Activated CD4-positive, alpha-beta T cell treated with anti-CD3 and anti-CD28 coated beads, Interleukin-2, amount 50 U/mL, for 1 hour (primary cell): ENCODE data around the gene SELENOI.
"Not testable (repeated sequence)": the region's sequence is repeated elsewhere in the genome, so short reads cannot be mapped to it uniquely, and the experiment has no call there.

Source experiments
- DNase-seq: peaks from one replicate; pipeline ENCODE4 v3.0.0-alpha.2; 2020

Gene SELENOI

GRCh38 chr2:26345545-26346453, at the start of gene SELENOI:
TSS of gene SELENOI (plus strand) at chr2:26346143. CDS start at chr2:26346233, 90 bp downstream.
- DNase-seq = peak; percentile 99

GRCh38 chr2:26297061-26297460, 48.9 kb upstream of the SELENOI start:
- DNase-seq = no peak

GRCh38 chr2:26298286-26298637, 47.7 kb upstream of the SELENOI start:
- DNase-seq = no peak

GRCh38 chr2:26298638-26299393, 47.1 kb upstream of the SELENOI start:
- peak; percentile 20 for DNase-seq

- no peak for DNase-seq
Observed at GRCh38 chr2:26299471-26300101, 46.4 kb upstream of the SELENOI start.

- DNase-seq = no peak
Observed at GRCh38 chr2:26300234-26300925, 45.6 kb upstream of the SELENOI start.

GRCh38 chr2:26302846-26303245, 43.1 kb upstream of the SELENOI start:
- no peak for DNase-seq

- not testable (repeated sequence) for DNase-seq
Observed at GRCh38 chr2:26305094-26305493, 40.8 kb upstream of the SELENOI start.

- no peak for DNase-seq
Observed at GRCh38 chr2:26305540-26305939, 40.4 kb upstream of the SELENOI start.

GRCh38 chr2:26309921-26310320, 36.0 kb upstream of the SELENOI start:
- no peak for DNase-seq

GRCh38 chr2:26312471-26312870, 33.5 kb upstream of the SELENOI start:
- no peak for DNase-seq

GRCh38 chr2:26313446-26313845, 32.5 kb upstream of the SELENOI start:
- no peak for DNase-seq

- DNase-seq = no peak
Observed at GRCh38 chr2:26314243-26314642, 31.7 kb upstream of the SELENOI start.

- DNase-seq = no peak
Observed at GRCh38 chr2:26316041-26316440, 29.9 kb upstream of the SELENOI start.

GRCh38 chr2:26316845-26317244, 29.1 kb upstream of the SELENOI start:
- DNase-seq = no peak

- DNase-seq = no peak
Observed at GRCh38 chr2:26317377-26318105, 28.4 kb upstream of the SELENOI start.

- no peak for DNase-seq
Observed at GRCh38 chr2:26318950-26319349, 27.0 kb upstream of the SELENOI start.

- not testable (repeated sequence) for DNase-seq
Observed at GRCh38 chr2:26324479-26324878, 21.5 kb upstream of the SELENOI start.

- DNase-seq = no peak
Observed at GRCh38 chr2:26324903-26325302, 21.0 kb upstream of the SELENOI start.

- no peak for DNase-seq
Observed at GRCh38 chr2:26325851-26326250, 20.1 kb upstream of the SELENOI start.

GRCh38 chr2:26326514-26326913, 19.4 kb upstream of the SELENOI start:
- no peak for DNase-seq
